Hair follicle dermal papilla cell (primary cell): ENCODE results near the gene ZXDC. TPM values are rescaled to one million over a fixed set of nuclear protein-coding genes. Genes with fewer than 3 reads are reported as not detected.

Experiments
- total RNA-seq: library from RNA; depleted of rRNA; stranded (reverse); fragments of >200 nt; gene quantifications from 2 replicates; pipeline ENCODE4 v1.2.3, GENCODE V29; 2012

Gene ZXDC, protein sequence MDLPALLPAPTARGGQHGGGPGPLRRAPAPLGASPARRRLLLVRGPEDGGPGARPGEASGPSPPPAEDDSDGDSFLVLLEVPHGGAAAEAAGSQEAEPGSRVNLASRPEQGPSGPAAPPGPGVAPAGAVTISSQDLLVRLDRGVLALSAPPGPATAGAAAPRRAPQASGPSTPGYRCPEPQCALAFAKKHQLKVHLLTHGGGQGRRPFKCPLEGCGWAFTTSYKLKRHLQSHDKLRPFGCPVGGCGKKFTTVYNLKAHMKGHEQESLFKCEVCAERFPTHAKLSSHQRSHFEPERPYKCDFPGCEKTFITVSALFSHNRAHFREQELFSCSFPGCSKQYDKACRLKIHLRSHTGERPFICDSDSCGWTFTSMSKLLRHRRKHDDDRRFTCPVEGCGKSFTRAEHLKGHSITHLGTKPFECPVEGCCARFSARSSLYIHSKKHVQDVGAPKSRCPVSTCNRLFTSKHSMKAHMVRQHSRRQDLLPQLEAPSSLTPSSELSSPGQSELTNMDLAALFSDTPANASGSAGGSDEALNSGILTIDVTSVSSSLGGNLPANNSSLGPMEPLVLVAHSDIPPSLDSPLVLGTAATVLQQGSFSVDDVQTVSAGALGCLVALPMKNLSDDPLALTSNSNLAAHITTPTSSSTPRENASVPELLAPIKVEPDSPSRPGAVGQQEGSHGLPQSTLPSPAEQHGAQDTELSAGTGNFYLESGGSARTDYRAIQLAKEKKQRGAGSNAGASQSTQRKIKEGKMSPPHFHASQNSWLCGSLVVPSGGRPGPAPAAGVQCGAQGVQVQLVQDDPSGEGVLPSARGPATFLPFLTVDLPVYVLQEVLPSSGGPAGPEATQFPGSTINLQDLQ
- 29.1 and 36.5 TPM in 2 replicates for total RNA-seq

DNA sequence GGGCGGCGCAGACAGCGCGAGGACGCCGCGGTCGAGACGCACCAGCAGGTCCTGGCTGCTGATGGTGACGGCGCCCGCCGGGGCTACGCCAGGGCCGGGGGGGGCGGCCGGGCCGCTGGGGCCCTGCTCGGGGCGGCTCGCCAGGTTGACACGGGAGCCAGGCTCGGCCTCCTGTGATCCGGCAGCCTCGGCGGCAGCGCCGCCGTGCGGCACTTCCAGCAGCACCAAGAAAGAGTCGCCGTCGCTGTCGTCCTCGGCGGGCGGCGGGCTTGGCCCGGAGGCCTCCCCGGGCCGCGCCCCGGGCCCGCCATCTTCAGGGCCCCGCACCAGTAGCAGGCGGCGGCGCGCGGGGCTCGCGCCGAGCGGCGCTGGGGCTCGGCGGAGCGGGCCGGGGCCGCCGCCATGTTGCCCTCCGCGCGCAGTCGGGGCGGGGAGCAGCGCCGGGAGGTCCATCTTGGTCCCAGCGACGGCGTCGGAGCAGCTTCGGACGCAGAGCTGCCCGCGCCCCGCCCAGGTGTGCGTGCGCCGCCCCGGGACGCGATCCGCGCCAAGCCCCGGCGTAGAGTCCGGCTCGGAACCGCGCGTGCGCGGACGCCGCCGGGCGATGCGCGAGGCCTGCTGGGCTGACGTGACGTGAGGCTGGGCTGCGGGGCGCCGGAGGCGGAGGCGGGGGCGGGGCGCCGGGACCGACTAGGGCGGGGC, at the start of gene ZXDC:
ZXDC (minus strand) TSS at position 479 of the 702 bp plus-strand sequence; CDS start at position 453, 26 bp downstream.

DNA sequence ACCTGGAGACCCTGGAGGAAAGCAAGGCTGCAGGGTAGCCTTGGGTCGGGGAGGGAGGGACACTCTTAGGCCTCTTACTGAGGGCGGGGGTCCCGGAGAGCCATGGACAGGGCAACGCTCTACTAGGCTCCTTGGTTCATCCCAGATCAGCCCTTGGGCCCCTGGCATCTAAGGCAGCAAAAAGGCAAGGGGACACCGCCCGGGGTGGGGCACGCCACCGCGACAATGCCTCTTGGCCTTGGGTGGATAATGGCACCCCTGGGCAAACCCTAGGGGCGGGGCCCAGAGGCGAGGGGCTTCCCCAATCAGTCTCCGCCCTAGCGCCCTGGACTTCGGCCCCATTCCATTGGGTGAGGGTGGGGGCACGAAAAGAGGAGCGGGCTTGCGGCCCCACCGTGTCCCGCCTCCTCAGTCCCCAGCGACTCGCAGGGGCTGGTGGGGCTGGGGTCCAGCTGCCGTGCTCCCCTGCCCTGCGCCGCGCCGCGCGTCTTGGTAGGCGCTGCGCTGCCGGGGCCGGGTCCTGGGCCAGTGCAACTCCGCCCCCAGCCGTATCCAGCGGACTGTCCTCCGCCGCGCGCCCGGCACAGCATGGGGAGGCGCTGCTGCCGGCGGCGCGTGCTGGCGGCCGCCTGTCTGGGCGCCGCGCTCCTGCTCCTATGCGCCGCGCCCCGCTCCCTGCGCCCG, 48.2 kb upstream of the ZXDC start, which contains the start of gene CHST13:
CHST13 (plus strand) TSS at position 411 of the 684 bp plus-strand sequence; CDS start at position 589, 178 bp downstream.

DNA sequence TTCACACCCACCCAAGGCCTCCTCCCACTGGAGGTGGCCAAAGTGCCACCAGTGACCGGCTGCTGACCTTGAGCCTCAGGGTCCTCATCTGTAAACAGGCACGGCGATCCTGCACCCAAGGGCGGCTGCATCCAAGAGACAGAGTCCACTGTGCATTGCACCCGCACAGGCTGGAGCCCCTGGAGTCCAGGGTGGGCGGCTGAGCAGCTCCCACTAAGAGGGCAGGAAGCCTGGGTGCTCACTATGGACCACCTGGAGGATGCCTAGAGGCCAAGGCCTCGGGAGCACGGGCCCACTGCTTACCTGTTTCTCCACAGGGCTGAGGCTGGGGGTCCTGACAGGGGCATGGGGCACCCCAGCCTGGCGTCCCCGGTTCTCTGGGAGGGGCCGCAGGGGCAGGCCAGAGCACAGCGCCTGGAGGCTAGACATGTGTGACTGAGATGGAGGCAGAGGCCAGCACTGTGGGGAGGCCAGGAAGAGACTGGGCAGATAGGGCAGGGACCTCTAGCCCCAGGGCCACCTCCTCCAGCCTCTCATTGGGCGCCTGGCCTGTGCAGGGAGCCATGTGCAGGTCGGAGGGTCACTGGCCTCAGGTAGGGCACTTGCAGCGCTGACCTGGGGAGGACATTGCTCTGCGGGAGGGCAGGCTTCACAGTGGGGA, 41.7 kb upstream of the ZXDC start, which contains the start of gene UROC1:
UROC1 (minus strand) TSS at position 483 of the 661 bp plus-strand sequence; CDS start at position 429, 54 bp downstream.

DNA sequence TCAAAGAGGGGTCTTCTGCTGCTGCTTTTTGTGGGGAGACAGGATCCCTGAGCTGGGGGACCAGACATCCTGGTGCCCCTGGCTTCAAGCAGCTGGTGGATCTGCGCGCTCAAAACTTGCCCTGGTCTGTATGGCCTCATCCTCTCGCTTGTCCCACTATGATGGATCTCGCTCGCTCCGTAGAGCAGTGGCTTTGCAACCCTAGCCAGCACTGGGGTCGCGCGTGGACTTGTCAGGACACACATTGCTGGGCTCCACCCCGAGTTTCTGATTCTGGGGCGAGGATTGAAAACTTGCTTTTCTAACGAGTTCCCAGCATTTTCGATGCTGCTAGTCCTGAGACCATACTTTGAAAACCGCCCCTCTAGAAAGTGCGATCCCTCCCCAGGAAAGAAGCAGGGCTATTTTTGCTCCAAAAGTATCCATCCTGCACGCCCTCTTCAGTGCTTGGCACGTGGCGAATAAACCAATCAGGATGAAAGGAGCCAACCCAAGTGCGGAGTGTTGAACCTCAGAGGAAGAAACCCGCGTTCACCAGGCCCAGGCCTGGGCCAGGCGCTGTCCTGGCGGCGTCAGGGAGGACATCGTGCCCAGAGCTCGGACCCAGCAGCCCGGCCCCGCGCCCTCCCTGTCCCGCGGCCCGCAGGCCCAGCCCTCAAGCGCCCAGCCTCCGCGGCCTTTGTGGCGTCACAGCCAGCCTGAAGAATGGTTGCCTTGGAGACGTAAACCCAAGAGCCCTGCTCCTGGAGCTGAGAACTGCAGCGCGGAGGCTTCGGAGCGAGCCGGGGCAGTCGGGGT, 81.3 kb downstream of the ZXDC start, which contains the start of gene CFAP100:
CFAP100 (plus strand) TSS at position 731 of the 798 bp plus-strand sequence. CDS start 1,092 bp downstream, outside the sequence.

Other genes starting within 250 kb of the ZXDC start
- gene KLF15, start 118.5 kb downstream of the ZXDC start, total RNA-seq, result 0.49 and 1.1 TPM in 2 replicates
- not detected in 2 replicates for gene CFAP100, start 81.0 kb downstream of the ZXDC start, total RNA-seq
- gene UROC1, start 41.9 kb upstream of the ZXDC start, total RNA-seq, result not detected in 2 replicates
- gene CHST13, start 48.3 kb upstream of the ZXDC start, total RNA-seq, result 0.24 and 0.65 TPM in 2 replicates
- not detected in 2 replicates for gene C3orf22, start 83.0 kb upstream of the ZXDC start, total RNA-seq
- 13.7 and 16.4 TPM in 2 replicates for gene TXNRD3, start 179.2 kb upstream of the ZXDC start, total RNA-seq
- gene CHCHD6, start 228.3 kb upstream of the ZXDC start, total RNA-seq, result 7.1 and 11.2 TPM in 2 replicates